ENCODE results near the gene KRTAP4-3. TPM values are rescaled to one million over a fixed set of nuclear protein-coding genes. Genes with fewer than 3 reads are reported as not detected.
"Not testable (repeated sequence)": the region's sequence is repeated elsewhere in the genome, so short reads cannot be mapped to it uniquely, and the experiment has no call there.

Gene KRTAP4-3
- total RNA-seq, 1 donor from 2014 or later: not detected

- DNase-seq (ENCODE audit: low spot score, unreplicated experiment): no peak
- H3K36me3 Mint-ChIP-seq (ENCODE audit: insufficient read depth): no peaks in the 10 kb centered on the region
- TF ChIP-seq CTCF (IDR thresholded peaks at IDR 0.05; ENCODE audit: unreplicated experiment): no peak
- no peaks in the 10 kb centered on the region for H3K27me3 Mint-ChIP-seq
- H3K4me1 Mint-ChIP-seq (ENCODE audit: low read depth): no peaks in the 10 kb centered on the region
- H3K9me3 Mint-ChIP-seq (ENCODE audit: low read depth): peaks cover 12% of the 10 kb centered on the region
- no peak overlapping the region for H3K27ac Mint-ChIP-seq
- H3K4me3 Mint-ChIP-seq (ENCODE audit: low read depth): no peak overlapping the region
These were observed 36.0 kb downstream of the KRTAP4-3 start for GRCh38 chr17:41131979-41132378.

GRCh38 chr17:41127371-41127770, 40.6 kb downstream of the KRTAP4-3 start:
- Mint-ChIP-seq H3K9me3 (ENCODE audit: low read depth) (peaks cover 10% of the 10 kb centered on the region), H3K27me3 (peaks cover 5% of the 10 kb centered on the region), H3K4me1 (ENCODE audit: low read depth) (peaks cover 6% of the 10 kb centered on the region), H3K4me3 (ENCODE audit: low read depth) (no peak overlapping the region), H3K36me3 (ENCODE audit: insufficient read depth) (no peaks in the 10 kb centered on the region), H3K27ac (no peak overlapping the region)
- TF ChIP-seq CTCF (IDR thresholded peaks at IDR 0.05; ENCODE audit: unreplicated experiment): no peak
- no peak for DNase-seq (ENCODE audit: low spot score, unreplicated experiment)

GRCh38 chr17:41126412-41126811, 41.6 kb downstream of the KRTAP4-3 start:
- TF ChIP-seq CTCF (IDR thresholded peaks at IDR 0.05; ENCODE audit: unreplicated experiment): no peak
- Mint-ChIP-seq H3K27me3 (peaks cover 5% of the 10 kb centered on the region), H3K36me3 (ENCODE audit: insufficient read depth) (no peaks in the 10 kb centered on the region), H3K4me3 (ENCODE audit: low read depth) (no peak overlapping the region), H3K4me1 (ENCODE audit: low read depth) (peaks cover 6% of the 10 kb centered on the region), H3K27ac (no peak overlapping the region), H3K9me3 (ENCODE audit: low read depth) (peaks cover 10% of the 10 kb centered on the region)
- DNase-seq (ENCODE audit: low spot score, unreplicated experiment): no peak

GRCh38 chr17:41125064-41125463, 43.0 kb downstream of the KRTAP4-3 start:
- peaks cover 10% of the 10 kb centered on the region for H3K9me3 Mint-ChIP-seq (ENCODE audit: low read depth)
- H3K36me3 Mint-ChIP-seq (ENCODE audit: insufficient read depth): no peaks in the 10 kb centered on the region
- TF ChIP-seq CTCF (IDR thresholded peaks at IDR 0.05; ENCODE audit: unreplicated experiment): no peak
- peaks cover 5% of the 10 kb centered on the region for H3K27me3 Mint-ChIP-seq
- no peak for DNase-seq (ENCODE audit: low spot score, unreplicated experiment)
- H3K27ac Mint-ChIP-seq: no peak overlapping the region
- H3K4me3 Mint-ChIP-seq (ENCODE audit: low read depth): no peak overlapping the region
- H3K4me1 Mint-ChIP-seq (ENCODE audit: low read depth): peaks cover 6% of the 10 kb centered on the region

GRCh38 chr17:41123991-41124371, 44.0 kb downstream of the KRTAP4-3 start, which contains the start of gene KRTAP4-12:
Gene KRTAP4-12, minus strand, starts transcription at chr17:41124182. Its CDS starts 60 bp downstream, at chr17:41124122.
- not testable (repeated sequence) for H3K4me3 Mint-ChIP-seq (ENCODE audit: low read depth); H3K4me1 Mint-ChIP-seq (ENCODE audit: low read depth); DNase-seq (ENCODE audit: low spot score, unreplicated experiment); H3K9me3 Mint-ChIP-seq (ENCODE audit: low read depth); H3K36me3 Mint-ChIP-seq (ENCODE audit: insufficient read depth); H3K27ac Mint-ChIP-seq; H3K27me3 Mint-ChIP-seq

- DNase-seq (ENCODE audit: low spot score, unreplicated experiment); H3K27ac Mint-ChIP-seq; H3K36me3 Mint-ChIP-seq (ENCODE audit: insufficient read depth); H3K4me3 Mint-ChIP-seq (ENCODE audit: low read depth); H3K9me3 Mint-ChIP-seq (ENCODE audit: low read depth); H3K27me3 Mint-ChIP-seq; H3K4me1 Mint-ChIP-seq (ENCODE audit: low read depth): not testable (repeated sequence)
These were observed 44.6 kb downstream of the KRTAP4-3 start for GRCh38 chr17:41123292-41123990.

All from progenitor cell of endocrine pancreas (in vitro differentiated cells).